HepG2 (cell line): ENCODE results near the gene SPATA31D4. TPM values are rescaled to one million over a fixed set of nuclear protein-coding genes. Genes with fewer than 3 reads are reported as not detected.

ENCODE experiments used
- ATAC-seq: fragments of 200-7000 bp; cut with Tn5 transposase; 3 replicates; pipeline ENCODE4 v1.9.1; 2020; ENCODE audit warnings: mild to moderate bottlenecking, moderate library complexity
- BruUV-seq: library from RNA; stranded (reverse); fragments of 400-500 nt; replicated peaks from 2 replicates; lab custom pipeline; 2021; lab: Mats Ljungman, UMichigan
- CTCF ChIA-PET: fragments of 300-600 bp; formaldehyde crosslinking; extraction: SDS; loops from one replicate; lab custom pipeline; 2021; ENCODE audit warnings: low total read pairs, inconsistent platforms, low intra/inter-chr PET ratio; lab: Yijun Ruan, JAX
- POLR2A ChIA-PET: fragments of 350-600 bp; sonication (Branson Sonifier 250); formaldehyde crosslinking; loops from one replicate; lab custom pipeline; 2020; ENCODE audit warnings: antibody characterized with exemption, inconsistent platforms; lab: Yijun Ruan, JAX
- DNase-seq: peaks from one replicate; pipeline ENCODE4 v3.0.0-alpha.2; 2015; ENCODE audit warnings: low spot score
- FAIRE-seq: peaks from 3 replicates; lab custom pipeline; 2011; peaks lifted over from hg19 to GRCh38; lab: Jason Lieb, UNC
- H2AFZ ChIP-seq: one replicate; pipeline ENCODE4 v1.6.1; 2011; ENCODE audit warnings: low read length, inconsistent platforms
- H3K27ac ChIP-seq: fragments of 300-600 bp; 3 replicates; pipeline ENCODE4 v1.8.0; 2011; ENCODE audit warnings: mixed run types, mild to moderate bottlenecking, mixed read lengths, low read length, inconsistent platforms; ENCODE audit not compliant: insufficient read depth; ENCODE audit errors: extremely low read length
- H3K27me3 ChIP-seq, 2 experiments: fragments of 200-600 bp in 1 of 2; 2 replicates in 1 of 2; 3 replicates in 1 of 2; pipeline versions ENCODE4 v1.6.0 to v1.8.0; 2011; ENCODE audit warnings: low read length in 2 of 2, mild to moderate bottlenecking in 2 of 2, moderate library complexity in 2 of 2, inconsistent platforms in 1 of 2; ENCODE audit not compliant: insufficient read depth in 2 of 2, control insufficient read depth in 1 of 2
- H3K36me3 ChIP-seq, 2 experiments: fragments of 200-600 bp in 1 of 2; replicated peaks in 1 of 2; 2 replicates in 1 of 2; 3 replicates in 1 of 2; pipeline versions ENCODE4 v1.5.1 to v1.8.0; 2011; ENCODE audit warnings: low read length in 2 of 2, inconsistent platforms in 1 of 2; ENCODE audit not compliant: insufficient read depth in 2 of 2, control insufficient read depth in 1 of 2
- H3K4me1 ChIP-seq: 2 replicates; pipeline ENCODE4 v1.5.1; 2012; ENCODE audit warnings: low read length, inconsistent platforms; ENCODE audit not compliant: insufficient read depth
- H3K4me2 ChIP-seq: 2 replicates; pipeline ENCODE4 v1.6.0; 2011; ENCODE audit warnings: low read depth, low read length, inconsistent platforms
- H3K4me3 ChIP-seq, 3 experiments: fragments of 200-600 bp in 1 of 3; sonication (generic), shearing (Covaris generic) in 1 of 3; replicated peaks in 1 of 3; 2 replicates each; pipeline ENCODE4 v1.5.1; 2011 to 2016; ENCODE audit warnings: low read length in 3 of 3, inconsistent platforms in 2 of 3, low read depth in 2 of 3, mild to moderate bottlenecking in 2 of 3, control low read depth in 1 of 3, mixed read lengths in 1 of 3; ENCODE audit not compliant: insufficient read depth in 1 of 3
- H3K79me2 ChIP-seq: one replicate; pipeline ENCODE4 v1.6.1; 2011; ENCODE audit warnings: low read length, inconsistent platforms; ENCODE audit not compliant: insufficient read depth
- H3K9ac ChIP-seq: 2 replicates; pipeline ENCODE4 v1.6.0; 2011; ENCODE audit warnings: mild to moderate bottlenecking, low read depth, low read length, inconsistent platforms; ENCODE audit not compliant: insufficient read depth
- H3K9me3 ChIP-seq: 2 replicates; pipeline ENCODE4 v1.5.1; 2012; ENCODE audit warnings: mild to moderate bottlenecking, low read length
- H4K20me1 ChIP-seq: 2 replicates; pipeline ENCODE4 v1.6.0; 2011; ENCODE audit warnings: inconsistent platforms, mild to moderate bottlenecking, low read length, moderate library complexity; ENCODE audit not compliant: insufficient read depth
- EP300 ChIP-seq, 3 experiments: sonication (generic) in 1 of 3; formaldehyde crosslinking in 1 of 3; IDR thresholded peaks; 2 replicates each; pipeline versions ENCODE4 v1.5.1 to v1.6.1; 2011 to 2020; ENCODE audit warnings: low read depth in 2 of 3, low read length in 2 of 3, borderline replicate concordance in 1 of 3, improper control_type of control experiment in 1 of 3, mild to moderate bottlenecking in 1 of 3, missing genetic modification reagents in 1 of 3, moderate library complexity in 1 of 3
- KLF15 ChIP-seq: sonication (generic); formaldehyde crosslinking; IDR thresholded peaks from 2 replicates; pipeline ENCODE4 v1.8.1; 2023; ENCODE audit warnings: borderline replicate concordance, mild to moderate bottlenecking, inconsistent platforms, missing genetic modification reagents, mixed read lengths
- NCOA2 ChIP-seq: sonication (generic); formaldehyde crosslinking; IDR thresholded peaks from 2 replicates; pipeline ENCODE4 v1.8.0; 2022; ENCODE audit warnings: inconsistent platforms
- REXO4 ChIP-seq: sonication (generic); formaldehyde crosslinking; IDR thresholded peaks from 2 replicates; pipeline ENCODE4 v1.8.0; 2022; ENCODE audit warnings: missing genetic modification reagents, mild to moderate bottlenecking, borderline replicate concordance
- SIX4 ChIP-seq: sonication (generic); formaldehyde crosslinking; IDR thresholded peaks from 2 replicates; pipeline ENCODE4 v1.4.0; 2020; ENCODE audit warnings: missing genetic modification reagents
- ZNF225 ChIP-seq: sonication (generic); formaldehyde crosslinking; IDR thresholded peaks from 2 replicates; pipeline ENCODE4 v1.4.0; 2020; ENCODE audit warnings: mild to moderate bottlenecking, missing genetic modification reagents
- ZNF510 ChIP-seq: sonication (generic); formaldehyde crosslinking; IDR thresholded peaks from 2 replicates; pipeline ENCODE4 v1.4.0; 2020; ENCODE audit warnings: low read depth, mild to moderate bottlenecking, missing genetic modification reagents
- ZNF567 ChIP-seq: sonication (generic); formaldehyde crosslinking; IDR thresholded peaks from 2 replicates; pipeline ENCODE4 v1.8.1; 2023; ENCODE audit warnings: mild to moderate bottlenecking, missing genetic modification reagents, borderline replicate concordance
- ZNF569 ChIP-seq: sonication (generic); formaldehyde crosslinking; IDR thresholded peaks from 2 replicates; pipeline ENCODE4 v1.5.0; 2020; ENCODE audit warnings: mild to moderate bottlenecking, missing genetic modification reagents, moderate library complexity, borderline replicate concordance
- ZNF703 ChIP-seq: sonication (generic); formaldehyde crosslinking; IDR thresholded peaks from 2 replicates; pipeline ENCODE4 v1.5.1; 2020; ENCODE audit warnings: missing genetic modification reagents, mild to moderate bottlenecking, moderate library complexity, borderline replicate concordance
- WGBS: methylation state at CpG from one replicate; pipeline ENCODE4 v1.1.6; 2017; ENCODE audit warnings: low lambda C conversion rate; 5-methylcytosine and 5-hydroxymethylcytosine counted together
- in situ Hi-C: cut with HindIII; loops from 2 replicates; pipeline ENCODE4 v1.10.0; 2017; ENCODE audit warnings: low pct_unique_long_range_greater_than_20kb; ENCODE audit not compliant: extremely low pct_ligation_motif_present
- intact Hi-C: fragments of 100-400 bp; cut with micrococcal nuclease; formaldehyde crosslinking; loops from one replicate; pipeline ENCODE4 v1.10.0; 2022; ENCODE audit not compliant: unreplicated experiment
- polyA plus RNA-seq, 8 experiments: library from polyadenylated mRNA; depleted of rRNA in 3 of 8; stranded (reverse) in 7 of 8; unstranded in 1 of 8; fragments of >200 nt; fragmentation: Illumina TruSeq in 4 of 8; extraction: Trizol in 4 of 8; gene quantifications; 2 replicates each; pipeline versions ENCODE4 v1.2.1 to v1.2.3, GENCODE V29; 2011 to 2016; ENCODE audit warnings: low read depth in 4 of 8, missing spikeins in 1 of 8, mixed read lengths in 1 of 8; ENCODE audit not compliant: insufficient read depth in 1 of 8
- total RNA-seq, 5 experiments: library from RNA; depleted of rRNA; stranded (reverse); fragments of >200 nt; fragmentation: Illumina TruSeq; extraction: Trizol; gene quantifications; 2 replicates each; pipeline ENCODE4 v1.2.3, GENCODE V29; 2016; ENCODE audit warnings: low read depth in 1 of 5
- TF ChIP-seq, protein P1 (sequence below): sonication (generic); formaldehyde crosslinking; IDR thresholded peaks from 2 replicates; pipeline ENCODE4 v1.4.0; 2020; ENCODE audit warnings: missing genetic modification reagents, borderline replicate concordance
- TF ChIP-seq, protein P2 (sequence below): sonication (generic); formaldehyde crosslinking; IDR thresholded peaks from 2 replicates; pipeline ENCODE4 v1.4.0; 2020; ENCODE audit warnings: mild to moderate bottlenecking, missing genetic modification reagents
- TF ChIP-seq, protein P3 (sequence below): sonication (generic); formaldehyde crosslinking; IDR thresholded peaks from 2 replicates; pipeline ENCODE4 v1.4.0; 2020; ENCODE audit warnings: missing genetic modification reagents
- TF ChIP-seq, protein P4 (sequence below): sonication (generic); formaldehyde crosslinking; IDR thresholded peaks from 2 replicates; pipeline ENCODE4 v1.5.0; 2020; ENCODE audit warnings: mild to moderate bottlenecking, missing genetic modification reagents

SPATA31D4 gene
- total and polyA plus RNA-seq, 2 of the 13 experiments (the other 11 are each of a cell fraction or from before 2014, with no cell fraction given): not detected

DNA sequence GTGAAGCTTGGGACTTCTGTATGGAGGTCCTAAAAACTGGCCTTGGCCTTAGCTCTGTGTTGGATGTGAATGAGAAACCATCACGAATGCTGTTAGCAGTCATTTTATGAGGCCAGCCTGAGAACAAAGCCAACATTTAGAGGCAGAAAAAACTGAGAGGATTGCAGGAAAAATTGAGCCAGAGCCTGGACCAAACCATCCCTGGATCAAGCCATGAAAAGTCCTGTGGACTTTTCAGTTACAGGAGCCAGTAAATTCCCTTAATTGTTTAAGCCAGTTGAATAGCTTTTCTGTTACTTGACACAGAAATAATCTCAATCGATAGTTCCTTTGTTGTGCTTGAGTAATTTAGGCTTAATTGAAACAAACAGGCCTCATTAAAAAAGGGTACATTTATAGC lies 42.6 kb upstream of the SPATA31D4 start (continued):
- TF ChIP-seq SIX4 (CRISPR knock-in tag): no peak

DNA sequence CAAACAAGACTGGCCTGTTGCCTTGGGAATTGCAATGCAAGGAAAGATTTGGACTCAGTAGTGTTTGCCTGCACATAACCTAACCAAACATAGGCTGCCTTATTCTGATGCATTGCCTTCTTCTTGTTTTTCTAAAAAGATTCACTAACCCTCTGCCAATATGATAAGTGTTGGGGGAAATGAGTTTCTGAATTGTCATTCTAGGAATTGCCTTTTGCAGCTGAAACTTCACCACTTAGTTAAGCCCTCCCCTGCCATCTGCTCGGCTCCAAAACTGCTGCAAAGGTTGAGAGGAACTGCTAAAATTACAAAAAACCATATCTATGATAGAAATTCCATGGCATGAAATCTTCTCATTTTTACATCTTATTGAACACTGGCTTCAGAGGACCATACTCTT lies 41.6 kb upstream of the SPATA31D4 start:
- Histone ChIP-seq H2AFZ (no peak overlapping the region), H3K4me3 (no peak overlapping the region), H3K27me3 (no peaks in the 10 kb centered on the region), H3K9me3 (no peaks in the 10 kb centered on the region), H3K79me2 (no peaks in the 10 kb centered on the region), H4K20me1 (no peaks in the 10 kb centered on the region), H3K4me1 (no peaks in the 10 kb centered on the region), H3K36me3 (no peaks in the 10 kb centered on the region), H3K9ac (no peak overlapping the region), H3K4me2 (no peak overlapping the region), H3K27ac (no peak overlapping the region)
- ChIA-PET CTCF (no interaction called here), POLR2A (no interaction called here)
- intact Hi-C loops: no loop called here
- ATAC-seq: no peak
- no peak for DNase-seq
- in situ Hi-C loops: no loop called here
- WGBS: 0% methylated on average over 1 of the region's 1 CpG
- no TSS peak for BruUV-seq
- FAIRE-seq: no peak
- TF ChIP-seq ZNF567 (CRISPR knock-in tag): no peak
- no peak for TF ChIP-seq NCOA2 (CRISPR knock-in tag)
- TF ChIP-seq, protein P1, sequence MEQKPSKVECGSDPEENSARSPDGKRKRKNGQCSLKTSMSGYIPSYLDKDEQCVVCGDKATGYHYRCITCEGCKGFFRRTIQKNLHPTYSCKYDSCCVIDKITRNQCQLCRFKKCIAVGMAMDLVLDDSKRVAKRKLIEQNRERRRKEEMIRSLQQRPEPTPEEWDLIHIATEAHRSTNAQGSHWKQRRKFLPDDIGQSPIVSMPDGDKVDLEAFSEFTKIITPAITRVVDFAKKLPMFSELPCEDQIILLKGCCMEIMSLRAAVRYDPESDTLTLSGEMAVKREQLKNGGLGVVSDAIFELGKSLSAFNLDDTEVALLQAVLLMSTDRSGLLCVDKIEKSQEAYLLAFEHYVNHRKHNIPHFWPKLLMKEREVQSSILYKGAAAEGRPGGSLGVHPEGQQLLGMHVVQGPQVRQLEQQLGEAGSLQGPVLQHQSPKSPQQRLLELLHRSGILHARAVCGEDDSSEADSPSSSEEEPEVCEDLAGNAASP (CRISPR knock-in tag): no peak
- no peak for TF ChIP-seq ZNF225
- no peak for TF ChIP-seq REXO4
- no peak for TF ChIP-seq ZNF703 (CRISPR knock-in tag)
- TF ChIP-seq ZNF510 (CRISPR knock-in tag): no peak
- TF ChIP-seq, protein P2, sequence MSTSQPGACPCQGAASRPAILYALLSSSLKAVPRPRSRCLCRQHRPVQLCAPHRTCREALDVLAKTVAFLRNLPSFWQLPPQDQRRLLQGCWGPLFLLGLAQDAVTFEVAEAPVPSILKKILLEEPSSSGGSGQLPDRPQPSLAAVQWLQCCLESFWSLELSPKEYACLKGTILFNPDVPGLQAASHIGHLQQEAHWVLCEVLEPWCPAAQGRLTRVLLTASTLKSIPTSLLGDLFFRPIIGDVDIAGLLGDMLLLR: no peak
- TF ChIP-seq, protein P3, sequence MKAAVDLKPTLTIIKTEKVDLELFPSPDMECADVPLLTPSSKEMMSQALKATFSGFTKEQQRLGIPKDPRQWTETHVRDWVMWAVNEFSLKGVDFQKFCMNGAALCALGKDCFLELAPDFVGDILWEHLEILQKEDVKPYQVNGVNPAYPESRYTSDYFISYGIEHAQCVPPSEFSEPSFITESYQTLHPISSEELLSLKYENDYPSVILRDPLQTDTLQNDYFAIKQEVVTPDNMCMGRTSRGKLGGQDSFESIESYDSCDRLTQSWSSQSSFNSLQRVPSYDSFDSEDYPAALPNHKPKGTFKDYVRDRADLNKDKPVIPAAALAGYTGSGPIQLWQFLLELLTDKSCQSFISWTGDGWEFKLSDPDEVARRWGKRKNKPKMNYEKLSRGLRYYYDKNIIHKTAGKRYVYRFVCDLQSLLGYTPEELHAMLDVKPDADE (CRISPR knock-in tag): no peak
- TF ChIP-seq, protein P4, sequence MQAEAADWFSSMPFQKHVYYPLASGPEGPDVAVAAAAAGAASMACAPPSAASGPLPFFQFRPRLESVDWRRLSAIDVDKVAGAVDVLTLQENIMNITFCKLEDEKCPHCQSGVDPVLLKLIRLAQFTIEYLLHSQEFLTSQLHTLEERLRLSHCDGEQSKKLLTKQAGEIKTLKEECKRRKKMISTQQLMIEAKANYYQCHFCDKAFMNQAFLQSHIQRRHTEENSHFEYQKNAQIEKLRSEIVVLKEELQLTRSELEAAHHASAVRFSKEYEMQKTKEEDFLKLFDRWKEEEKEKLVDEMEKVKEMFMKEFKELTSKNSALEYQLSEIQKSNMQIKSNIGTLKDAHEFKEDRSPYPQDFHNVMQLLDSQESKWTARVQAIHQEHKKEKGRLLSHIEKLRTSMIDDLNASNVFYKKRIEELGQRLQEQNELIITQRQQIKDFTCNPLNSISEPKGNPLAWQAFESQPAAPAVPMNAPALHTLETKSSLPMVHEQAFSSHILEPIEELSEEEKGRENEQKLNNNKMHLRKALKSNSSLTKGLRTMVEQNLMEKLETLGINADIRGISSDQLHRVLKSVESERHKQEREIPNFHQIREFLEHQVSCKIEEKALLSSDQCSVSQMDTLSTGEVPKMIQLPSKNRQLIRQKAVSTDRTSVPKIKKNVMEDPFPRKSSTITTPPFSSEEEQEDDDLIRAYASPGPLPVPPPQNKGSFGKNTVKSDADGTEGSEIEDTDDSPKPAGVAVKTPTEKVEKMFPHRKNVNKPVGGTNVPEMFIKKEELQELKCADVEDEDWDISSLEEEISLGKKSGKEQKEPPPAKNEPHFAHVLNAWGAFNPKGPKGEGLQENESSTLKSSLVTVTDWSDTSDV: no peak
- no peak for TF ChIP-seq KLF15 (CRISPR knock-in tag)
- TF ChIP-seq ZNF569 (CRISPR knock-in tag): no peak
- TF ChIP-seq EP300 (IDR thresholded peaks at IDR 0.05; ENCODE audit: low read depth in 2 of 2, low read length in 2 of 2): no peak
- no peak for TF ChIP-seq EP300 (CRISPR knock-in tag; IDR thresholded peaks at IDR 0.05; ENCODE audit: borderline replicate concordance)
